ENCODE data around the gene EHD4.
A peak's percentile ranks its signal among the peaks of the same experiment; 100 is the strongest.

Gene EHD4

DNA sequence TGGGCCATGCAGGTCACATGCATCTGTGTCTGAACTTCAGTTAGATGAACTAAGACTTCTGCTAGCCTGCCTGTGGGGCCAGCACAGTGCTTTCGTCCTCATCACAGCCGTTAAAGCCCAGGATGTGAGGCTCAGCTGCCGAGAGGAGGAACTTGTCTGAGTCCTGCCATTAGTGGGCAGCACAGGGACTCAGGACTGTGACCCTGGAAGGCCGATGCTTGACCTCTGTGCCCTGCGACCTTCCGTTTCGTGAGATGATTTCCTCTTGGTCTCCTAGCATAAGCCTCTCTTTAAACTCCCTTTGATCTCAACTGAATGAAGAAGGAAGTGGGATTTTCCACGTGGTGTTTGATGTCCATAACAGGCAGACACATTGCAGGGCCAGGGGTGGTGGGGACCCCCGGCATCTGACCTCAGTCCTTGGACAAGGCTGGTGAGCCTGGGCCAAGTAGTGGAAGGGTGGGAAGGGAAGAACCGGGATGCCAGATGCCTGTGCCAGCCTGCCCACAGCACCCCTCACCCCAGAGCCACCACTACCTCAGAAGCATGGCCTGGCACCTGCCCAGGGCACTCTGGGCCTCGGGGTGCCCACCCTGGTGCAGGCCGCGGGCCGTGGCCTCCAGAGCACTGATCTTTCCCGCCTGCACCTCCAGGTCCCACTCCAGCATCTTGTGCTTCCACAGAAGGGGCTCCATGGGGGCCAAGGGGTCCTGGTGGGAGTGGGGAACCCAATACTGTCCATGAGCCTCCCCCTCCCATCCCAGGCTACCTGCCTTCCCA is 112.1 kb downstream of the EHD4 start:
- DNase-seq (ENCODE audit: low read depth in 2 of 2): no peak

DNA sequence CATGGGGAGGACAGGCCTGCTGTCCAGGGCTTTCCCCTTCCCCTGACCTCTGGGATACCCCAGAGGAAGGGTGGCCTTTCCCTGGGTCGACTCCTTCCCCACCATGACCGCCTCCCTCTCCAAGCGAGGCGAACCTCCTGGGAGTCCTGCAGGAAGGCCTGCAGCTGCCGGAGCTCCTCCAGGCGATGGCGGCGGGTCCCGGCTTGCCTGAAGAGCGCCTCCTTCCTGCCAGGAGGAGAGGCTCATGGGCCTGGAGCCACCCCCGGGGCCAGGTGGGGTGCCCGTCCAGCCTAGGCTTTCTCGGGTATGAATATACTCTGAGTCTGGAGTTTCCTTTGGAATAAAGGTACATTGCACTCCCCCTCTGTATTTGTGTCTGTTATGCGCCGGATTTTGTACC is 113.6 kb downstream of the EHD4 start:
- DNase-seq (ENCODE audit: low read depth in 2 of 2): no peak

DNA sequence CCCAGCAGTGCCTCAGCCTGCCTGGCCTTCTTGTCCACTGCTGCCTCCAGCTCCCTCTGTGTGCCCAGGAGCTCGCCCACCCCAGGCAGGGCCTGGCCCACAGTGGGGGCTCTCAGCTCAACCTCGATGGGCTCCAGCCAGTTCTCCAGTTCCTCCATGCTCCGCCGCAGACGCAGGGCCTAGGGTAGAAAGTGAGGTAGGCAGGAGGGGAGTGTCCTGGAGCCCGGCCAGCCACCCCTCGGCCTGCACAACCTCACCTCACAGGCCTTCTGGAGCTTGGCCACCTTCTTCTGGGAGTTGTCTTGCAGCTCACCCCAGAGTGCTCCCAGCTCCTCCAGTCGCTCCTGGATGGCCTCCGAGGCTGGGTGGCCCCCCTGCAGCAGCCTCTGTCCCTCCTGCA is 115.0 kb downstream of the EHD4 start:
- no peak for DNase-seq (ENCODE audit: low read depth in 2 of 2)

DNA sequence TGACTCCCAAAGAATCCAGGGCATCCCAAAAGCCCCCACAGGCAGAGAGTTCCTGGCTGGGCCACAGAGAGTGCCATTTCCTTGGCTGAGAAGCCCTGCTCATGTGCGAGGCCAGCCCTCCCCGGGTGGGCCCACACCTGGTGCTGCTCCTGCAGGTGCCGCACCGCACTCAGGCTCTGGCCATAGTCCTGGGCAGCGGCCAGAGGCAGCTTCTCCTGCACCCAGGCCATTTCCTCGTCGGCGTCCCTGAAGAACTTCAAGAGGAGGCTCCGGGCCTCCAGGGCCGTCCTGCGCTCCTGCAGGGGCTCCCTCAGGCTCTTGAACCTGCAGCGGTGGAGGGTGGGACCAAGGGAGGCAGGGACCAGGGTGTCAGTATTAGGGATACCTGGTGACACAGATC is 115.6 kb downstream of the EHD4 start:
- DNase-seq (ENCODE audit: low read depth in 2 of 2): no peak

DNA sequence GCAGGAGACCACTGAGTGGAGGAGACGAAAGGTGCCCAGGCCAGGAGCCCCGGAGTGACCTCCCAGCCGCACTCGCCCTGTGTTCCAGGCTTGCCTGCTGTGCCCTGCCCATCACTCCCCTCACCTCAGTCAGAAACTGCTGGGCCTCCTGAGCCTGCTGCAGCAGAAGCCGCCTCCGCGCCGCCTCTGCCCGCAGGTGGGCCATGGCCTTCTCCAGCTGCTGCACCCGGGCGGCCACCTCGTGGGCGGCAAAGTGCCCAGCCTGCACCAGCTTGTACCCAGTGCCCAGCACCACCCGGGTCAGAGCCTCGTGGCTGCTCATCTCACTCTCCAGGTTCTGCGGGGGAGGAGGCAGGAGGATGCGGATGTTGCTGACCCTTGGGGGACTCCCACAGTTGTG is 116.1 kb downstream of the EHD4 start:
- no peak for DNase-seq (ENCODE audit: low read depth in 2 of 2)

DNA sequence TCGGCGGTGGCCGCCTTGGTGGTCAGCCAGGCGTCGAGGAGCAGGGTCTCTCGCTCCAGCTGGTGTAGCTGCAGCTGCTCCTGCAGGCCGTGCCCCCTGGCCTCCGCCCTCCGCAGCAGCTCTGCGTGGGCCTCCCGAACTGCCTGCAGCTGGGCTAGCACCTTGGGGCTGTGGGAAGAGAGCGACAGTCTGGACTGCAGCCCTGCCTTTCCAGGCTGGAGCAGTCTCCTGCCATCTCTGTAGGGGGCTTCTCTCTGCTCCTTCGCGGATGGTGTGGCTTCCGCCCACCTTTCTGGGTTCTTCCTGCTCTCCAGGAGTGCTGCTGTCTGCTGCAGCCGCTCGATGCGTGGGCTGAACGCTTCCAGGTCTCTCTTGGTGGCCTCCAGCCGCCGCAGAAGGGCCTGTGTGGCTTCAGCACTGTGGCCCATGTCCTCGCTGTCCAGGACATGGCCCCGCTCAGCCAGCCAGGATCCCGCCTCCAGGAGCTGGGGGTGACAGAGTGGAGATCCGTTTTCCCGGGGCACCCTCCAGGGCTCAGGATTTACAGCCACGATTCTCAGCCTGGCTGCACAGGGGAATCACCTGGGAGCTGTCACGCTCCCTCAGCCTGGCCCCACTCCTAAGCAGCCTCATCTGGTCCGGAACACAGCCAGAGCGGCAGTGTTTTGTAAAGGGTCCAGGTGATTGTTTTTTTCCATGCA is 116.9 kb downstream of the EHD4 start:
- DNase-seq (ENCODE audit: low read depth in 2 of 2): no peak

DNA sequence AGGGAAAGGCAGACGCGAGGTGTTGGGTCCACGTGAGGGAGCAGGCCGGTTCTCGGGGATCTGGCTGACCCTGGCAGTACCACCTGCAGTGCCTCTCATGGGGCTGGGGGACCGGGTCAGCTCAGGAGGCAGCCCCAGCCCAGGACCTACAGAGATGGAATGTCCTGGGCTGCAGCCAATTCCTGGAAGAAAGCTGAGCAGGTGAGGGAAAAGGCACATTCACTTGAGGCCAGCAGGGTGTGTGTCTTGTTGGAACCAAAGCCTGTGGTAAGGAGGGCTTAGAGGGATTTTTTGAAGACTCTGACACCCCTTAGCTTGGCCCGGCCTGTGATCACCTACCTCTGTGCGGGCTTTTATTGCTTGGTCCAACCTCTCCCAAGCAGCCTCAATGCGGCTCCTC is 117.9 kb downstream of the EHD4 start:
- DNase-seq (ENCODE audit: low read depth in 2 of 2): no peak

DNA sequence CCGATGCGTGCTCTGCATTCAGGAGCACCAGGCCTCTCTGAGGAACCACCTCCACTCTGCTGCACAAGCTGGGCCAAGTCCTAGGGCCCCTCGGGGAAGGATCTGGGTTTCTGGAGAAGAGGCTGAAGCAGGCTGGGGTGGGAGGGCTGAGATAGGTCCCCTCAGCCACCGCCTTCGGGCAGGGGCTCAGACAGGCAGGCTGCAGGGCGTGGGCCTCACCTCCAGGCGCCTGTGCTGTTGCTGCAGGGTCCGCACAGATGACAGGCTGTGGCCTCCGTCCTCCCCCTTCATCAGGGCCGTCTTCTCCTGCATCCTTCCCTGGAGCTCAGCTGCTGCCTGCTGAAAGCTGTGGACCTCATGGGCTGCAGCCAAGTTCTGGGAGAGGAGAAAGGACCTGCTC is 118.5 kb downstream of the EHD4 start:
- no peak for DNase-seq (ENCODE audit: low read depth in 2 of 2)

DNA sequence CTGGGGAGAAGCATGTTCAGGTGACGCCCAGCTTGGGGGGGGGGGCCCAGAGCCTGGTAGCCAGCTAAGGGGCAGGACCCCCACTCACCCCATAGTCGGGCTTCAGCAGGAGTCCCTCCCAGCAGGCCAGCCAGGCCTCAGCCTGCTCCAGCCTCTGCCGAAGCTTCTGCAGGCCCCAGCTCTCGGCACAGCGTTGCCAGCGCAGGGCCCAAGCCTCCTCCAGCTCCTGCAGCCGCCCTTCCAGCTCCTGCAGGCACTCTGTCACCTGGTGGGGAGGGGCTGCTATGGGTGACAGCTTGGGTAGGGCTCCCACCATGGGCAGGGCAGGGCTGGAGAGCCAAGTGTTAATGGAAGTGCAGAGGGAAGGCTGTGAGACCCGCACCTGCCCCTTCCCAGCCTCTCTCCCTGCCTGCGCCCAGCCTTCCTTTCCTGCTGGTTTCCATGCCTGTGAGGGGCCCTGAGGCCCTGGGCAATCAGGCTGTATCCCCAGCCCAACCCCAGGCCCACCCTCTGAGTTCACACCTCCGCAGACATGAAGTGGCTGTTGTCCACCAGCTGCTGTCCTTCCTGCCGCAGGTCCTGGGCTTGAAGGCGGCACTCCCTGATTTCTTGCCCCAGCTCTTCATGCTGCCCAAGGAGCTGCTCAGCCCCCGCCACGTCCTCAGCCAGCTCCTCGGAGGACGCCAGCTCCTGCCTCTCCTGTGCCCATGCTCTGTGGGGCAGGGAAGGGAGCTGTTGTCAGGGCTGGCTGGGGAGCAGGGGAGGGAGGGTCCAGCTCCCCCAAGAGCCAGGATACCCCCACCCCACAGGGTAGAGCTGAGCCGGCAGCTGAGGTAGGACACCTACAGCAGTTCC is 119.4 kb downstream of the EHD4 start:
- DNase-seq (ENCODE audit: low read depth in 2 of 2): no peak

DNA sequence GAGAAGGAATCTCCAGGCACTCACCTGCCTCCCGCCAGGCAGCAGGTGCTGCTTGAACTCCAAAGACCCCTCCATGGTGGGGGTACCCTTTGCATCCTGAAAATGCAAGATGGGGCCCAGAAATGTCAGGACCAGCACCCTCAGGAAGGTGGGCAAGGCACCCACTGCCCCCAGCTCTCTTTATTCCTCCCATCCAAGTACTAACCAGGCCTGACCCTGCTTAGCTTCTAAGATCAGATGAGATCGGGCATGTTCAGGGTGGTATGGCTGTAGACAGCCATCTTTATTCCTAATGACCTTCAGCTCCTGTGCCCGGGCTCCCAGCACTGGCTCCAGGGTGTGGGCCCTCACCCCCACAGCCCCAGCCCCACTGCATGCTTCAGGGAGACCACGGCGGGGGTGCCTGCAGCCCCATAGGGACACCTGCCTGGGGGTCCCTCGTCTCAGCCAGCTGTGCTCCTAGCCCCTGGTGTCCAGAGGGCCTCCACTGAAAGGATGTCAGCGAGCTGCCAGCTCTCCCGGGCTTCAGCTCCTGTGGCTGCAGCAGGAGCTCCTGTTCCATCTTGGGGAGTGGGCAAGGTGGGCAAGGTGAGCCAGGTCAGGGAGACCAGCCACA is 120.5 kb downstream of the EHD4 start:
- no peak for DNase-seq (ENCODE audit: low read depth in 2 of 2)

DNA sequence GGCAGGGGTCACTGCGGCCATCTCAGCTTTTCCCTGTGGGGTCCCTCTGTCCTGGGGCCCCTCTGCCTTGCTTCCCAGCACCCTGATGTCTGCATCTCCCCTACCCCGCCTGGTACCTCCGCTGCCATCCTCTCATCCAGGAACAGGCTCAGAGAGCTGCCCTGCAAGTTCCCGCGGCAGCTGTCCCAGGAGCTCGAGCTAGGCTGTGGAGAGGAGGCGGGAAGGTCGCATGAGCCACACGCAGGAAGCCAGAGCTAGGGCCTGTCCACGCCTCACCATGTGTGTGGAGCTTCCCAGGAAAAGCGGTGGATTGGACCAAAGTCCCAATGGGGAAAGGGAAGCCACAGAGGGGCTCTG is 121.2 kb downstream of the EHD4 start:
- DNase-seq (ENCODE audit: low read depth in 2 of 2): no peak

DNA sequence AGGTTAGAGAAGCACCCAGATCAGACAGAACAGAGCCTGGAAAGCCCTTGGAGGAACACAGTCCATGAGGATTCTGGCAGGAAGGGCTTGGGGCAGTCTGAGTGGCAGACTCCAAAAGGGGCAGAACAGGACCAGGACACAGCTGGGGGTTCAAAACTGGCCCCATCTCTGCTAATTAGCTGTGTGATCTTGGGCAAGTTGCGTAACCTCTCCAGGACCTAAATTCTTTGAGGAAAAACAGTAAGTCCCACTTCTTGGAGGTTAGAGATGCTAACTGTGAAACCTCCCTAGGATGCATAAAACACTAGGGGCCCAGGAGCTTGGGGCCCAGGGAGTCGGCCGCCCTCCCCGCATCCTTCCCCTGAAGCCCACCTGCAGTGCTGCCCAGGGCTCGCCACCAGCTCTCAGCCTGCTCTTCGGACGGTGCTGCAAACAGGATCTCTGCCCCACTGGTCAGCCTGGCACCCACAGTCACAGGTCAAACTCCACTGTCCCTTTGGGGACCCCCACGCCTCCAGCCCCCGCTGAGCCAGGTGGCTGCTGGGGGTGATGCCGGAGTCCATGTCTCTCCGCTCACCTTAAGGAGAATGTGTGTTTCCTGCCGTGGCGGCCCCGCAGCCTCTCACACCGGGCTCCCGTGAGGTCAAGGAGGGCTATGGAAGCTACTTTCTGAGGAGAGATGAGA is 121.7 kb downstream of the EHD4 start:
- DNase-seq (ENCODE audit: low read depth in 2 of 2): no peak

DNA sequence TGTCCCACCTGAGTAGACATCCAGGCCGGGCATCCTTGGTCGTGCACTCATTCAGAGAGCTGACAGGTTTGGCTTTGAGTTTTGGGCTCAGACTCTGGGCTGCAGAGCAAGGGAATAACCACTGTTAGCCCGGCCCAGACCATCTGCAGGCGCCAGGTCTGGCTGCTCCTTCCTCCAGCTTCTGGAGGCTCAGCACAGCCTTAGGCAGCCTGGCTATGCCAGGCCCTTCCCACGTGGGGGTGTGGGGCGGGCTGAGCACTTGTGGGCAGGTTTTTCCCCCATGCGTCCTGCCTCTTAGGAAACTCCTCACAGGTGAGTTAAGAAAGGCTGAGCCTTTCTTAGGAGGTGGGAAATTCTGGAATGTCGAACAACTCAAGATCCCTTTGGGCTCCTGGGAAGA is 122.5 kb downstream of the EHD4 start:
- DNase-seq (ENCODE audit: low read depth in 2 of 2): no peak

DNA sequence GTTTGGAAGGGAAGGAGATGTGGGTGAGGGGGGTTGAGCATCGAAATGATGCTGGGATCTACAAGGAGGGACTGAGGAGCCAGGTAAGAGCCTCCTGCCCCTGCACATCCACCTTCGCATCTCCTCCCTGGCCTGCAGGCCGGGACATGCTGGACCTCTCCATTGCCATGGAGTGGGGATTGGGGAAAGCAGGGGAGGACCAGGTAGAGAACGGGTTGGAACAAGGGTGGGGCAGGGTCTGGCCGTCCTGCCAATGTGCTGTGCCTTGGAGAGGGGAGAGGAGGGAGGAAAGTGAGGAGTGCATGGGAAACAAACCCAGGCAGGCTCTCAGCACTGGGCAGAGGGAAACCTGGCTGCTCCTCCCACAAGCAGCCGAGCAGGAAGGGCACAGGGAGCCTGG is 123.2 kb downstream of the EHD4 start:
- DNase-seq (ENCODE audit: low read depth in 2 of 2): no peak

DNA sequence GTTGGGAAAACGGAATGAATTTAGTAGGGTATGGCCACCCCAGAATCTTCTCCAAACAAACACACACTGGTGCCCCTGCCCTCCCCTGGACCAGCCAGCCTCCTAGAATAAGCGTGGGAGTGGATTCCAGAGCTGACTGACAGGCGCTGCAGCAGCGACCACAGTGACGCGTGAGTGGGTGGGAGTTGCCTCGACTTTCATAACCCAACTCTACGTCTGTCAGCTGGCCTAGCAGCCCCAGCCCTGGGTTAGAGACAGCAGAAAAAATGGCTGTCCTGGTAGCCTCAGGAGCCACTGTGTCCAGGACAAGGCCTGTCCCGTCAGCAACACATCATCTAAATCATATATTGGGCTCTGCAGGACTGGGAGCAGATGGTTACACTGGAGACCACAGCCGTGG is 123.7 kb downstream of the EHD4 start:
- DNase-seq (ENCODE audit: low read depth in 2 of 2): peak in 1 of 2 donors; percentile 58

DNA sequence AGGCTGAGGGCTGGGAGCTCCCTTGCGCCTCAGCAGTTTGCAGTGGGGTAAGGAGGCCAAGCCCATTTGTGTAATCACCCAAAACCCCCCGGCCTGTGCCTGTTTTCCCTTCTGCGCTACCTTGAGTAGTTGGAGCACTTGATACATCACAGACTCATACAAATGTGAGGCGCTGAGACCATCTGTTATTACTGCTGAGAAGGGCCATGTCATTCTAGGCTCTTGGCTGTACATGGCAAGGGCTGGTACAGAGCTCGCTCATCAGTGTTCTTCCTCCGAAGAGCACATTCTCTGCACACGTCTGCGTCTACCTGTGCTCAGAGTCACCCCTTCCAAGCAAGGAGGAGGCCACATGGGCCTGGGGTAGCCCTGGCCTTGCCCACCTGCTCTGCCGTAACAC is 124.4 kb downstream of the EHD4 start:
- no peak for DNase-seq (ENCODE audit: low read depth in 2 of 2)

DNA sequence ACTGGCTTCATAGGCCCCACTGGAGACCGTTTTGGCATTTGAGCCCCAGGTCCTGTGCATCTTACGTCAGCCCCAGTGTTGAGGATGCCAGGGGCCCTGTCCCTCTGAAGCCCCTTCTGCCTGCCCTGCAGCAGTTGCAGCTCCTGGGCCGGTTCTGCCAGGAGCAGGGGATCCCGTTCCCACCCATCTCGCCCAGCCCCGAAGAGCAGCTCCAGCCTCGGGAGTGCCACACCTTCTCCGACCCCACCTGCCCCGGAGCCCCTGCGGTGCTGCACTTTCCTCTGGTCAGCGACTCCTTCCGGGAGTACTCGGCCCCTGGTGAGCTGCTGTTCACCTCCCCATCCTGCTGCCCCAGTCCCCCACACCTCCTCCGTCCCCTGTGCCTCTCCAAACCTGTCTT is 125.2 kb downstream of the EHD4 start:
- no peak for DNase-seq (ENCODE audit: low read depth in 2 of 2)

Measured in stimulated activated CD8-positive, alpha-beta memory T cell treated with anti-CD3 and anti-CD28 coated beads, Interleukin-2, amount 100 ng/mL, for 48 hours (primary cell).